GOT3 (cell line): Measurements from ENCODE around the gene CCR7.

Experiments
- DNase-seq: peaks from one replicate; lab custom pipeline; 2025; ENCODE audit warnings: mixed read lengths; lab: John Stamatoyannopoulos, UW

Gene CCR7

GRCh38 chr17:40561294-40561870 lies 3.9 kb downstream of the CCR7 start:
- no peak for DNase-seq

DNA sequence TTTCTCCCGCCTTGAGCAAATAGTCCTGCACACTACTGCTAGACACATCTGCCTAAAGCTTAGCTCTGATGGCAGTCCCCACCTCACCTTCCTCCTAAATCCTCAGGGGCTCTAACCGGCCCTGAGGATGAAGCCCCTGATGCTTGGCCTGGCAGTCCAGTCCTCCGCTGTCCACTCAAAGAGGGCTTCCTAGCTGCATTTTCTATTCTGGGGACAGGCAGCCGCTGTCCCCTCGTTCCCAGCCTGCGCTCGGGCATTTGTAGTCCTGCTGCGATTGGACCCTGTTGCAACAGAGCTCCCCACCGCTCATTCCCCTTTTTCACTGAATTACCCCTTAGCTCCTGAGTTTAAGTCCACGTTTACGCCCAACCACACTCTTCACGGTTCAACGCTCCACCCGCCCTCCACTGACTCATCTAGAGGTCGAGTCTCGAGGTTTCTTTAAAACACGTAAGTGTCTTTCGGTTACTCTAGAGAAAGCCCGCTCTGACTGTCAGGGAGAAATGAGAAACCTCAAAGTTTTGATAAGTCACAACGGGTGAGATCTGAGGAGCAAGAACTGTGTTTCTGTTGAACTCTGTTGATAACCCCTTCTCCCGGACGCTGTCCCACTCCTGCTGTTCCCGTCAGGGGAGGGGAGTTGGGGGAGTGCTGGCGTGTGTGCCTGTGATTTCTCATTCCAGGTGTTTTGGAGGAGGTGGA lies 4.5 kb downstream of the CCR7 start:
- DNase-seq, result no peak

- DNase-seq, result peak; percentile 53
Observed at GRCh38 chr17:40559954-40560591, 5.2 kb downstream of the CCR7 start.

- DNase-seq, result no peak
Observed at GRCh38 chr17:40559564-40559916, 5.7 kb downstream of the CCR7 start.

DNA sequence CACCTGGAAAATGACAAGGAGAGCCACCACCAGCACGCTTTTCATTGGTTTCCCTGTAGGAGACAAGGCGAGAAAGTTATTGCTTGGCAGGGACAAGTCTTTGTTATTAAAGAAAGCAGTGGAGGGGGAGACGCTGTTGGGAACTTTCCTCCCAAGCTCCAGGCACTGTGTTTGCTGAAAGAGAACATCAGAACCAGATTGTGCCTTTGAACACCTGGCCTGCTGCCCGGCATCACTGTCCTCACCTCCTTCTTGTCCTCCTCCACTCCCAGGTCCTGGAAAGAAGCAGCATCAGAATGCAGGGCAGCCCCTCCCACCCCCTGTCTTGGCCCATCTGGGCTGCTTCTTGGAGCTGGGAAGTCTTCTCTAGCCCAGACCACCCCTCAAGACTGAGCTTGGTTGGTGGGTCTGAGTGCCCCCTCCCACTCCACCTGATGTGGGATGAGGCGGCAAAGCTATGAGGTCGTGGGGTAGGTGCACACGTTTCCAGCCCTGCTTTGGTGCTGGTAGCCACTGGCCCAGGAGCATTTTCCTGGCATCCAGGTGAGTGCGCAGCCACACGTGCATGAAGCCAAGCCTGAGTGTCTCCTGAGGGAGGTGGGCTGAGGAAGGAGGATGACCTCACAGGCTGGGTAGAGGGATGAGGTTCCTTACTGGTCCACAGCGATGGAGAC lies 6.2 kb downstream of the CCR7 start:
- DNase-seq, result no peak

DNA sequence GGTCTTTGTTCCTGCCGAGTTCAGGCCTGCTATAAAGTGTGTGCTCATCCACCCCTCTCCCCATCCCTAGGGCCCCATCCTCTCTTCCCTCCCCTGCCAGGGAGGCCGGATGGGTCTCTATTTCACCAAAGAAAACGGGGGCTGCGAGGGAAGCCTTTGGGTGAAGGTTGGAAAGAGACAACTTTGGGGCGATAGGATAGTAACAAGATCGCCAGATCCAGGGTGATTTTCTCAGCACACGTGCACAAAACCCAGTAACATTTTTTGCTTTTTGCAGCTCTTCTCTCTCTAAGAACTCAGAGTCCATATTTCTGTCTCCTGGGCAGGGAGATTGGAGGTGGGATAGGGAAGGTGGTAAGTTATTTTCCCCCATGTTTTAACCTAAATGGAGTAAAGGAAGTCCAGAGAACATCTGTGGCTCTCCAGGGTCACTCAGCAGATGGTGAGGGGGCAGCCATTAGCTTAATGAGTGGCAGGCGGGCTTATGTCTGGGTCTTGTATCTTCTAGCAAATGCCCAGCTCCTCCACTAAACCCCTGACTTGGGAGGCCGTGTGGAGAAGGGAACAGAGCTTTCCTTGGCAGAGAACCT lies 6.9 kb downstream of the CCR7 start:
- no peak for DNase-seq

- DNase-seq, result no peak
Observed at GRCh38 chr17:40557531-40558299, 7.6 kb downstream of the CCR7 start.

- no peak for DNase-seq
Observed at GRCh38 chr17:40556884-40557414, 8.3 kb downstream of the CCR7 start.

DNA sequence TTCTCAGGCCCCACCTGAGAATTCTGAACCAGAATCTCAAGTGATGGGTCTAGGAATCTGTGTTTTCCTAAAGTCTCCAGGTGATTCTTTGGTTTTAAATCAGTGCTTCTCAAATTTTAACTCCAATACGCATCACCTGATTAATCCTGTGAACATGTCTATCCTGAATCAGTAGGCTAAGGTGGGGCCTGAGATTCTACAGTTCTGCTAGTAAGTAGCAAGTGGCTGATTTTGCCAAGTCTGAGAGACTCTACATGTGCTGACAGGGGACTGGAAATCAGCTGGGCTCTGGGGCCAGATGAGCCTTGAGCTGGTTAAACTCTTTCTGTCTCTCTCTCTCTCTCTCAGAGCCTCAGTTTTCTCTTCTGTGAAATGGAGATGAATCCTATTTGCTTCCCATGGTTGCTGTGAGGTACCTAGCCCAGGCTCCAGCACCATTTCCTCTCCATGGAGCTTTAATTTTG lies 9.0 kb downstream of the CCR7 start:
- no peak for DNase-seq

DNA sequence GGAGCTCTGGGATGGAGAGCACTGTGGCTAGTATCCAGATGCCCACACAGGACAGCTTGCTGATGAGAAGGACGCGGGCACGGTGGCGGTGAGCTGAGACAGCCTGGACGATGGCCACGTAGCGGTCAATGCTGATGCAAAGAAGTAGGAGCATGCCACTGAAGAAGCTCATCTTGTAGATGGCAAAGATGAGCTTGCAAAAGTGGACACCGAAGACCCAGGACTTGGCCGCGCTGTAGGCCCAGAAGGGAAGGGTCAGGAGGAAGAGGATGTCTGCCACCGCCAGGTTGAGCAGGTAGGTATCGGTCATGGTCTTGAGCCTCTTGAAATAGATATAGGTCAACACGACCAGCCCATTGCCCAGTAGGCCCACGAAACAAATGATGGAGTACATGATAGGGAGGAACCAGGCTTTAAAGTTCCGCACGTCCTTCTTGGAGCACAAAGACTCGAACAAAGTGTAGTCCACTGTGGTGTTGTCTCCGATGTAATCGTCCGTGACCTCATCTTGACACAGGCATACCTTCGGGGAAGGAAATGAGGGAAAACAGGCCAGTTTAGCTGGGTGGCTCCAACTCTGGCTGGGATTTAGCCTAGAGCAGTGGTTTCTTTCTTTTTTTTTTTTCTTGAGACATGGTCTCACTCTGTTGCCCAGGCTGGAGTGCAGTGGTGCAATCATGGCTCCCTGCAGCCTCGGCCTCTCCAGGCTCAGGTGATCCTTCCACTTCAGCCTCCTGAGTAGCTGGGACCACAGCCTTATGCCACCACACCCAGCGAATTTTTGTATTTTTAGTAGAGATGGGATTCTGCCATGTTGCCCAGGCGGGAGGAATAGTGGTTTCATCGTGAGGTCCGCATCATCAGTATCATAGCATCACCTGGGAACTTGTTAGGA lies 9.7 kb downstream of the CCR7 start:
- no peak for DNase-seq

DNA sequence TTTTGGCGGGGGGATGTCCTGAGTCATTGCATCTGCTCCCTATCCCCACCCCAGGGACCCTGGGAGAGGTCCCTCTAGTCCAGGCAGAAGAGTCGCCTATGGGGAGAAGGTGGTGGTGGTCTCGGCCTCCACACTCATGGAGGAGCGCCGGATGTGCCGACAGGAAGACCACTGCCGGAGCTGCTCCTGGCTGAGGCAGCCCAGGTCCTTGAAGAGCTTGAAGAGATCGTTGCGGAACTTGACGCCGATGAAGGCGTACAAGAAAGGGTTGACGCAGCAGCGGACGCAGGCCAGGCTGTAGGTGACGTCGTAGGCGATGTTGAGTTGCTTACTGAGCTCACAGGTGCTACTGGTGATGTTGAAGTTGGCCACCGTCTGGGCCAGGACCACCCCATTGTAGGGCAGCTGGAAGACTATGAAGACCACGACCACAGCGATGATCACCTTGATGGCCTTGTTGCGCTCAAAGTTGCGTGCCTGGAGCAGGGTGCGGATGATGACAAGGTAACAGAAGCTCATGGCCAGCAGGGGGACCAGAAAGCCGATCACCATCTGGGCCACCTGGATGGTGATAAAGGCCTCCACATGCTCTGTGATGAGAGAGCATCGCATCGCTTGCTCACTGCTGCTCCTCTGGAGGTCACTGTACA lies 10.5 kb downstream of the CCR7 start:
- DNase-seq, result no peak

GRCh38 chr17:40553694-40554534 lies 11.4 kb downstream of the CCR7 start:
- no peak for DNase-seq

- no peak for DNase-seq
Observed at GRCh38 chr17:40552806-40553693, 12.2 kb downstream of the CCR7 start.

DNA sequence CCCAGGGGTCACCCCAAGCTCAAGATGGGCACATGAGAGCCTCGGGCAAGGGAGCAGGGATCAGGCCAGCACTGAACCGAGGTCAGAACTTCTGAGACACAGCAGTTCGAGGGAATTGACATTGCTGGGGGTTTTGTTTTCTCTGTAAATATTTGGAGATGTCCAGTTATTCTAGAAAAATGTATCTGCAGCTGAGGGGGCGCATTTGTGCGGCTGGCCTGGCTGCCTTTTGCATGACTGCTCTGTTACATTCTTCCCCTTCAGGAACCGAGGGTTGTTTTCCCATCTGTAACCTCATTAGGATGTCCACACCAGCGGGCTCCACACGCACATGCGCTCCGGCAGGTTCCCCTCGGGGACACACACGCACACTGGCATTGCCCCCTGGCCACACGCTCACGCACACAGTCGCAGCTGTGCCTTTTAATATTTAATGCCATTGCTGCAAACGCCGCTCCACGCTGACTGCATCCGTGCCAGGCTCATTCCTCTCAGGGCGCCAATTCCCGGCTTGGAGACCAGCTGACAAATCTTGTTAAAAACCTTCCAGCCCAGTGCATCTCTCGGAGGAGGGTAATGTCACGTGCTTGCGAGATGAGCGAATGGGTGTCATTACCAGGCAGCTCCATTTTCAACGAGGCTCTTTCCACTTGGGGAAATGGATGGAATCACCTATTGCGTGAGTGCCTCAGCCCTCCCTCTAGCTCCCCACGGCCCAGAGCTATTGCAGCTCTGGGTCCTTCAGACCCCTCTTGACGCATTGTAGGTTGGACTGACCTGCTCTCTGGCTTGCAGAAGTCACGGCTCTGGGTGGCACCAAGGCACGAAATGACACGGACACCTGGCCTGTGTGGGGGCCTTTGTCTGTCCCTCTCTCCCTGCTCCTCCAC lies 13.1 kb downstream of the CCR7 start:
- DNase-seq, result peak; percentile 84

- peak; percentile 50 for DNase-seq
Observed at GRCh38 chr17:40551091-40551878, 14.0 kb downstream of the CCR7 start.

GRCh38 chr17:40550608-40551007 lies 14.7 kb downstream of the CCR7 start:
- DNase-seq, result peak; percentile 48
